HG02884 (cell line): ENCODE measurements around the gene FAM180B.
"Not testable (repeated sequence)": the region's sequence is repeated elsewhere in the genome, so short reads cannot be mapped to it uniquely, and the experiment has no call there.

Experiments used
- ATAC-seq: cut with Tn5 transposase; IDR thresholded peaks from one replicate; pipeline ENCODE4 v1.9.1; 2021; ENCODE audit warnings: mild to moderate bottlenecking, moderate library complexity; ENCODE audit not compliant: unreplicated experiment

Gene FAM180B, protein sequence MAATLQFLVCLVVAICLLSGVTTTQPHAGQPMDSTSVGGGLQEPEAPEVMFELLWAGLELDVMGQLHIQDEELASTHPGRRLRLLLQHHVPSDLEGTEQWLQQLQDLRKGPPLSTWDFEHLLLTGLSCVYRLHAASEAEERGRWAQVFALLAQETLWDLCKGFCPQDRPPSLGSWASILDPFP

DNA sequence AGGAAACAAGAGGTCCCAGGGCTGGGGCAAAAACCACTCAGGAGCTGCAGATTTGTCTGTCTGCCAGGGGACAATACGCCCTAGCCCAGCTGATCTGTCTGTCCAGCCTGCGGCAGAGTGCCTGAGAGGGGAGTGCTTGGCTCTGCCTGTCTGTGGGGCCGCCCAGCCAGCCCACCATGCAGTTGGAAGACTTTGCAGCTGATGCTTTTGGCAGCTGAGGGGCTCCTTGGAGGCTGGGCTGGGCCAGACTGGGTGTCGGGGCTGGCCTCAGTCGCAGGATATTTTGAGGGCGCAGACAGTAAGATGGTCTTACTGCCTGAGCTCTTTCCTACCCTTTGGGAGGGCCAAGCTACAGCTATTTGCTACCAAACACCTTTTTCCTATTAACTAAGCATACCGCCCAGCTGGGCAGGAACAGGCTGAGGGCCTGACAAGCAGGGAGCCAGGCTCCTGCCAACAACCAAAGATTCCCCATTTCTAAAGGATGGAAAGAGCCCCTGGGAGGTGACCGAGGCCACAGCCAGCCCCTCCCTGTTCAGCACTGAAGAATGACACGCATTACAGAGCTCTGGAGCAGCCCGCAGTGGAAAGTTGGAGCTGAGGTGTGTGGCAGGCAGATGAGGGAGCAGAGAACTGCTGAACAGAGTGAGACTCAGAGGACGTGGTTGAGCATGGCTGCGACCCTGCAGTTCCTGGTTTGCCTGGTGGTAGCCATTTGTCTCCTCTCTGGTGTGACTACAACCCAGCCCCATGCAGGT is at the start of gene FAM180B:
Gene FAM180B, plus strand, starts transcription at position 581 of the 758 bp plus-strand sequence. Its CDS starts 91 bp downstream, at position 672.
- ATAC-seq, result no peak

DNA sequence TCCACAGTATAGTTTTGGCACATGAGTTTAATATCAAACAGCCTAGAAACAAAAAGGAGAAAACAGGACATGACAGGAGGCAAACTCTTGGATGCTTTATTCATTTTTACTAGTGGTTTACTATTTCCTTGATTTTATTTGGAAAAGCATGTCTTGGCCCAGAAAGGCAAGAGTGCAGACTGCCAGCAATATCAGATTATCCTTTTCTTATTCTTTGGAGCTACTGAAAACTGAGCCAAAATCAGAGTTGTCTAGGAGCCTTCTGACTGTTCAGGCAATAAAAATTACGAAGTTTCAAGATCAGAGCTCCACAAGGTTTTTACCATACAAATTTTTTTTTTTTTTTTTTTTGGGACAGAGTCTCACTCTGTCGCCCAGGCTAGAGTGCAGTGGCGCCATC is 49.6 kb upstream of the FAM180B start:
- no peak for ATAC-seq

DNA sequence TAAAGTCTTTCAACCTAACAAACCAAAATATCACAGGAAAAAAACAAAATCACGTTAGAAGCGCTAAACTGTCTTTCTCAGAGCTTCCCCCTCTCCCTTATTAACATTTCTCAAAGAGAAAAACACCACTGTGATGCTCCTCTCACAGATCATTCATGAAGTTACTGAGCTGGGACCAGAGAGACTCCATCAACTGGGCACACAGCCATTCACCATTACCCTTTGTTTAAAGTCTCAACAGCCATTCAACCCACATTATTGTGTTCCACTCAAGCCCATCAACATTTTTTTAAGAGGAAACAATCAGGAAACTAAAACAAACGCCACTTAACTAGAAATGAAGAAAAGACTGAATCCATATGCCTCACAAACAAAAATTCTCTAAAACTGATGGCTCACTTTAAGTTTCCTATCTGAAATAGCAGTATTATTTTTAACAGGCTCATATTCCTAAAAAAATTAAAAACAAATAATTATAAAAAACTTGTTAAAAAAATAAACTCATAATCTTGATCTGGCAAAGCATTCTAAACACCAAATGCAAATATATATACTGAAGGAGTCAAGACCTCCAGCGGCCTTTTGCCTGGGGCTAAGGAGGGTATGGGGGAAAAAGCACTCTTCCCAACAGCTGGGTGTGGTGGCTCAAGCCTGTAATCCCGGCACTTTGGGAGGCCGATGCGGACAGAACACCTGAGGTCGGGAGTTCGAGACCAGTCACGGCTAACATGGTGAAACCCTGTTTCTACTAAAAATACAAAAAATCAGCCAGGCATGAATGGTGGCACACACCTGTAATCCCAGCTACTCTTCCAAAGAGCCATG is 47.5 kb upstream of the FAM180B start:
- ATAC-seq, result no peak

DNA sequence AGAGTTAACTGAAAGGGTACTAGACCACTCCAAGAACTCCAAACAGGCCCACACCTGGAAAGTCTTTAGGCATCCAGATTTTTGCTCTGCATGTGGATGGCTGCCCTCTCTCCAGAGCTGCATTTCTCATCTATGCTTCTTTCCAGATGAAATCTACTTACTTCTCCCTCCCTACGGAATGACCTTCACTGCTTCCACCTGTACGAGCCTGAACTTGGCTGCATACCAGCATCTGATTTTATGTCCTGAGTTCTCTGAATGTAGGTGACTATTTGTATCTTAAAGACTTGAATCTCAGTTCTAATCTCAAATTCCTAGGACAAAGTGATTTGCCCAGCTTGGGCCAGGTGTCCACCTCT is 46.8 kb upstream of the FAM180B start:
- ATAC-seq, result no peak

DNA sequence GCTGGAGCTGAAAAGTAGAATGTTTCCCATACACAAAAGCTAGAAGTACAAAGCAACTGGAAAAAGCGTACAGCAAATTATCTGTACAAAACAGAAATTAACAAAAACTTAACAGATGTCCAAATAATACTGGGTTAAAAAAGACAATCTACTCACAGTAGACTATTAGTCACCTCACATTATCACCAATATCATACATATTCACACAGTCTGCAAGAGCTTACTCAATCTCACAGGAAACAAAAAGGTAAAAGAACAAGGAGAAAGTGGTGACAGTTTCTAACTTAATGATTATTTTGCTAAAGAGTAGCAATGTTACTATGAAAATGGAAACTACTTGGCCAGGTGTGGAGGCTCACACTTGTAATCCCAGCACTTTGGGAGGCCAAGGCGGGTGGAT is 45.4 kb upstream of the FAM180B start:
- ATAC-seq, result no peak

DNA sequence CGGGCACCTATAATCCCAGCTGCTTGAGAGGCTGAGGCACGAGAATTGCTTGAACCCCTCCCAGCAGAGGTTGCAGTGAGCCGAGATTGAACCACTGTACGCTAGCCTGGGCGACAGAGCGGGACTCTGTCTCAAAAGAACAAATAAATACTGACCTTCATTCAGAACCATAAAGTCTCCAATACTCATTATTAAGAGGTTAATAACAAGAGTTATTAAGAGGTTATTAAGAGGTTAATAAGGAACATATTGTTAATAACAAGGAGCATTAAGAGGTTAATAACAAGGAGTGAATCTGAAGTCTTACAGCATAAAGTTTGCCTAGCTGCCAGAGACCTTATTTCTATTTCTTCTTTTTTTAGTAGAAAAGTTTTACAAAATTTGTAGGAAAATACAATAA is 41.2 kb upstream of the FAM180B start:
- no peak for ATAC-seq

DNA sequence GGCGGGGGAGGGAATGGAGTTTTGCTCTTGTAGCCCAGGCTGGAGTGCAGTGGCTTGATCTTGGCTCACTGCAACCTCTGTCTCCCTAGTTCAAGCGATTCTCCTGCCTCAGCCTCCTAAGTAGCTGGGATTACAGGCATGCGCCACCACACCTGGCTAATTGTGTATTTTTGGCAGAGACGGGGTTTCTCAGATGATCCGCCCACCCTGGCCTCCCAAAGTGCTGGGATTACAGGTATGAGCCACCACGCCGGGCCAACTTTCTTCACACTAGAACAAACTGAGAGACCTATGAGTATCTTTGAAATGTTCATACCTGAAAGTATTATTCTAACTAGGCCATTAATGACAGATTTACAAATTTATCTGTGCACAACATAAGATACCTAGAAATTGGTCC is 40.2 kb upstream of the FAM180B start:
- ATAC-seq, result not testable (repeated sequence)

DNA sequence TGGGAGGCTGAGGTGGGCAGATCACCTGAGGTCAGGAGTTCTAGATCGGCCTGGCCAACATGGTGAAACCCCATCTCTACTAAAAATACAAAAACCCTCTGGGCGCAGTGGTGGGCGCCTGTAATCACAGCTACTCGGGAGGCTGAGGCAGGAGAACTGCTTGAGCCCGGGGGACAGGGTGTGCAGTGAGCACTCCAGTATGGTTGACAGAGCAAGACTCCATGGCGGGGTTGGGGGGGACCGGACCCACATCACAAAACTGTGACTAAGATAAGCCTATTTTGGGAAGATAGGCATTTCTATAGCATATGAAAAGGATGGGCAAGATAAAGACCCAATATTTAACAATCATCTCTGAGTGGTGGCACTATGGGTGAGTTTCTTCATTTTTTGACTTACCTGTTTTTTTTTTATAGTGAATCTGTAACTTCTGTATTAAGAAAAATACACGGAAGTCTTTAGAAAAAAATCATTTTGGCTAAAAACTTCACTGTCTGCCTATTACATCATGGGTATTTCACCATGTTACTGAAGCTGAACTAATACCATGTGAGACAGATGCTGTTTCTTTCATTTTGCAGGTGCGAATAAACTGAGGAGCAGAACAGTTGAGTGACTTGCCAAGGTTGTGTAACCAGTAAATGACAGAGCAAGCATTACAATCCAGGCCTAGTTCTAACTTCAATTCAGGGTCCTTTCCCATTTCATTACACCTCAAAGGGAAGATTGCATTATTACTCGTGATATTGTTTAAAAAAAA is 36.0 kb upstream of the FAM180B start:
- ATAC-seq, result no peak

DNA sequence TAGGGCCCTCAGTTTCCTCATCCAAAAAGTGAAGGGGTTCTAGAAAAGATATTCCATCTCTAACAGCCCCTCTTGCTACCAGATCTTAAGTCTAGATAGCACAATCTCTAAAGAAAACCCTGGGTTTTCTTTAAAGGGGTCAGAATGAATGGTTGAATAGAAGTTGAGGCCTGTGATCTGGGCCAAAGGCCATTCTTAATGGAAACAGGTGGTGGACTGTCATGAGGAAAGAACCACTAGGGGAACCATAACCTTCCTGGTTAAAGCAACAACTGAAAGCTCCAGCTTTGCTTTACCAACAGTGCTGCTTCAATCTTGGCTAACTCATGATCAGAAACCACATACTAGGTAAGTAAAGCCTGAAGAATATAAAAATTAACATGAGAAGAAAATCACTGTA is 35.4 kb upstream of the FAM180B start:
- ATAC-seq, result no peak

DNA sequence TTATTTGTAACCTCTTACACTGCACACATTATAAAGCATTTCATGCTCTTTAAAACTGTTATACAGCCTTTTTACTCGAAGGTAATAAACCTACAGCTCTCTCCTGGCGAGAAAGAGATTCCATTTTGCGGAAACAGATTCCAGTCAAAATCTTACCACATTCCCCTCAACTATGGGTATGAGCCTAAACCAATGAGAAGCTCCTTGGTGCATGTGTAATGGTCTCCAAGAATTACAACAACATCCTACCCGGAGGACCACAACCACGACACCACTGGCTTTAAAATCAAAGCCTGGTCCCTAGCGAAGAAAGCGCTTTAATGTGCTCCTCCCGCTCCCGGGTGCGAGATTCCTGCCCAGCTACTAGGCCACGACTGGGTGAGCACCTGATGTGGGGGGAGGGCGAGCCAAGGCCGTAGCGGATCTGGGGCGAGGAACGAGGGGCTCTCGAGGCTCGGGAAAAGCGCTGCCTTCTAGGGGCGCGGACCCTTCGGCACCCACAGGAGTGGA is 34.4 kb upstream of the FAM180B start:
- peak; percentile 4 for ATAC-seq

DNA sequence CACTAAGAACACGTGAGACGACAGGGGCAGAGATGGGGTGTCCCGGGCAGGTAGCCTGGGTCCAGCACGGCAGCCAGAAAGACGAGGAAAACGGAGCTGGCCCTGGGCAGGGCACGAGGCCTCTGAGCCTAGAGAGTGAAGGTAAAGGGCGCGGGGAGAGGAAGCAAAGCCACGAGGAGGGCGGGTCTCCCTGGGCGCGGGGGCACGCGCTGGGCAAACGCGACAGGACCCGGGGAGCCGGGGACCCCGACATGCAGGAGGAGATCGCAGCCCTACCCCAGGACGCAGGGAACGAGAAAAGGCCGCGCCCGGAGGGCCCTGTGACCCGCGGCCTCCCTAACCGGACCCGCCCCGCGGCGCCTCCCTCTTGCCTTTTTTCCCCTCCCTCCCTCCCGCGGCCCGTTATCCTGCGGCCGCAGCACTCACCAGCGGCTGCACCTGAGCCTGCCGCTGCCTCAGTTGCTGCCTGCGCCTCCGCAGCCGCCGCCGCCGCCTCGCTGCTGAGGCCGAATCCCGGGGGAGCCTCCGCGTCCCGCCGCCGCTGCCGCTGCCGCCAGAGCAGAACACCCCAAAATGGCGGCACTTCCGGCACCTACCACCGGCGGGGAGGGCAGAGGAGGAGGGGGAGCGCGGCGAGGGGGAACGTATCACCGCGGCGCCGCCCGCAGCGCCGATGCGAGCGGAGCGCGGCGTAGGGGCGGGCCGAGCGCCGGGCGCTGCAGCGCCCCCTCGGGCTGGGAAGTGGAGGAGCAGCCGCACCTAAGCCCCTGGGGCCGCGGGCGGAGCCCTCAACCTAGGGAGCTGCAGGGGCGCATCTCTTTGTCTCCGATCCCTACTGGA is 33.7 kb upstream of the FAM180B start, which contains the start of gene CELF1:
Gene CELF1, minus strand, starts transcription at position 567 of the 840 bp plus-strand sequence. CDS start 53,609 bp downstream, outside the sequence.
- ATAC-seq, result peak; percentile 91

DNA sequence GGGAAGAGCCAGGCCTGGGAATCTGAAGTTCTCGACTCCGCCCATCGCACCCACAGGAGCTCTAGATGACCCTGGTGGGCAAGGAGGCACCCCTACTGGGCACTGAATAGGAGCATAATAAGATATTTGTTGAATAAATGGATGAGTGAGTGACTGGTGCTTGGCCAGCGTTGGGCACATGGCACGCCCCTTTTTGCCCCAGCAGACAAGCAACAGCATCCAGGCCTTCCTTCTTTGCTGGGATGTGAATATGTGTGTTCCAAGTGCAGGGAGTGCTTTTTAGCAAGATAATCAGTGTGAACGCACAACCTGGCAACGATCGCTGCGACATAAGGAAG is 33.1 kb upstream of the FAM180B start:
- peak; percentile 4 for ATAC-seq

DNA sequence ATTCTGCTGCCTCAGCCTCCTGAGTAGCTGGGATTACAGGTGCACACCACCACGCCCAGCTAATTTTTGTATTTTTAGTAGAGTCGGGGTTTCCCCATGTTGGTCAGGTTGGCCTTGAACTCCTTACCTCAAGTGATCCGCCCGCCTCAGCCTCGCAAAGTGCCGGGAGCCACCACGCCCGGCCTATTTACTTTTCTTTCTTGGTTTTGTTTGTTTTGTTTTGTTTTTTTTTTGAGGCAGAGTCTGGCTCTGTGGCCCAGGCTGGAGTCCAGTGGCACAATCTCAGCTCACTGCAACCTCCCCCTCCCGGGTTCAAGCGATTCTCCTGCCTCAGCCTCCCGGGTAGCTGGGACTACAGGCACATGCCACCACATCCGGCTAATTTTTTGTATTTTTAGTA is 29.5 kb upstream of the FAM180B start:
- ATAC-seq, result not testable (repeated sequence)

DNA sequence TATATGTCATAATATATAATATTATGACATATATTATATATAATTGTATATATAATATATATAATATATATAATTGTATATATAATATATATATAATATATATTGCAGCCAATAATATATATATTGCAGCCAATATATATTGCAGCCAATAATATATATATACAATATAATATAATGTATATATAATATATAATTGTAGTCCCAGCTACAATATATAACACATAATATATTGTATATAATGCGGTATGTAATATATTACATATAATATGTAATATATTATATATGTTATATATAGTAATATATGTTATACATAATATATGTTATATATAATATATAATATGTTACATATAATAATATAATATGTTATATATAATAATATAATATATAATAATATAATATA is 27.8 kb upstream of the FAM180B start:
- no peak for ATAC-seq

DNA sequence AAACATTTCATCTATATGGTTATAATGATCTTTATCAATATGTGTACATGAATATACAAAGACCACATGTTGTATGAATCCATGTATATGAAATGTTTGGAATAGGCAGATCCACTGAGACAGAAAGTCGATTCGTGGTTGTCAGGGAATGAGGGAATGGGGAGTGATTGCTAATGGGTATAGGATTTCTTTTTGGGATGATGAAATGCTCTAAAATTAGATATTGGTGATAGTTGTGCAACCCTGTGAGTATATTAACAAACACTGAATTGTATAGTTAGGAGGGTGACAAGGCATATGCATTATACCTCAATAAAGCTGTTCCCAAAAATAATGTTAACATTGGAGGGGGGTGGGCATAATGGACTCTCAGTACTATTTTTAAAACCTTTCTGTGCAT is 26.1 kb upstream of the FAM180B start:
- ATAC-seq, result no peak

DNA sequence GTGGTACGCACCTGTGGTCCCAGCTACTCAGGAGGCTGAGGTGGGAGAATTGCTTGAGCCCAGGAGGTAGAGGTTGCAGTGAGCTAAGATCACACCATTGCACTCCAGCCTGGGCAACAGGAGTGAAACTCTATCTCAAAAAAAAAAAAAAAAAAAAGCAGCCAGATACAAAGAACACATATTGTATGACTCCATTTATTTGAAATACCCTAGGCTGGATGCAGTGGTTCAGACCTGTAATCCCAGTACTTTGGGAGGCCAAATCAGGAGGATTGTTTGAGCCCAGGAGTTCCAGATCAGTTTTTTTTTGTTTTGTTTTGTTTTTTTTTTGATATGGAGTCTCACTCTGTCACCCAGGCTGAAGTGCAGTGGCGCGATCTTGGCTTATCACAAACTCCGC is 24.1 kb upstream of the FAM180B start:
- not testable (repeated sequence) for ATAC-seq

DNA sequence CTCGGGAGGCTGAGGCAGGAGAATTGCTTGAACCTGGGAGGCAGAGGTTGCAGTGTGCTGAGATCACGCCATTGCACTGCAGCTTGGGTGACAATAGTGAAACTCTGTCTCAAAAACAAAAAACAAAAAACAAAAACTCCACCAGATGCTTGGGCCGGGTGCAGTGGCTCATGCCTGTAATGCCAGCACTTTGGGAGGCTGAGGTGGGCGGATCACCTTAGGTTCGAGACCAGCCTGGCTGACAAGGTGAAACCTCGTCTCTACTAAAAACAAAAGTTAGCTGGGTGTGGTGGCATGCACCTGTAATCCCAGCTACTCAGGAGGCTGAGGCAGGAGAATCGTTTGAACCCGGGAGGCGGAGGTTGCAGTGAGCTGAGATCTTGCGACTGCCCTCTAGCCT is 22.1 kb upstream of the FAM180B start:
- not testable (repeated sequence) for ATAC-seq

DNA sequence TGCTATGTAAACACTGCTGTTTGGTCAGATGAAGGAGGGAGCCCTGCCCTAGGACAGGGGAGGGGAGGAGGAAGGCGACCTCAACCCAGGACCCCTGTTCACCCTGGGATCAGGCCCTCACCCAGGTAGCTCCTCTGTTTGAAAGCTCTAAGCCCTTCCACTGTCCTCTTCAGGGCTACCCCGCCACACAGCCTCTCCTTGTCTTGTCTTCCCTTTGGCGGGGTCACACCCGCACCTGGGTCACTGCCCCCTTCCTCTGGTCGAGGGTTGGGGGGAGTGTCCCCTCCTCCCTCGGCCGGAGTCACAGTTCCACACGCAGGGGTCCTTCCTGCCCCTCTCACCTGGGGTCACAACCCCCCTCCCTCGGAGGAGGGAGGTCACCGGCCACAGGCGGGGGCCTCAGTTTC is 21.5 kb upstream of the FAM180B start:
- no peak for ATAC-seq

DNA sequence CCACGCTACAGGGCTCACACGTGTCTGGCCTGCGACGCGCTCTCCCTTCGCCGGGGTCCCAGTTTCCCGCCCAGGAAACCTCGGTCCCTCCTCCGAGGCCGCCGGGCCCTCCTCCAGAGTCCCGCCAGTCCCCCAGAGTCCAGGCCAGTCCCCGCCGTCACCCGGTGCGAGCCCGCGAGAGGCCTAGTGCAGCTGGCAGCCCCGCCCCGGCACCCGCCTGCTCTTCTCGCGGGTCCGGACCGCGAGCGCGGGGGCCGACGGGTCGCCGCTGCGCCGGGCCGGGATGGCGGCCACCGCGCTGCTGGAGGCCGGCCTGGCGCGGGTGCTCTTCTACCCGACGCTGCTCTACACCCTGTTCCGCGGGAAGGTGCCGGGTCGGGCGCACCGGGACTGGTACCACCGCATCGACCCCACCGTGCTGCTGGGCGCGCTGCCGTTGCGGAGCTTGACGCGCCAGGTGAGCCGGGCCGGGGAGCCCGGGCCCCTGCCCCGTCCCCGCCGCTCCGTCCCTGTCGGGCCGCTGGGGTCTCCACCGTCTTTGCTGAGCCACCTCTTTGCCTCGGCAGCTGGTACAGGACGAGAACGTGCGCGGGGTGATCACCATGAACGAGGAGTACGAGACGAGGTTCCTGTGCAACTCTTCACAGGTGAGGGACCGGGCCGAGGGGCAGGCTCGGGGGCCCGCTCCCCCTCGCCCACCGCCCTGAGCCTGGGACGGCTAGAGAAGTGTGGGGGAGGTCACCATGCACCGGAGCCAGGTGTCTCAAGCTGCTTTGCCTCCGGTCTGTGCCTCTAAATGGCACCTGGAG is 20.9 kb upstream of the FAM180B start, which contains the start of gene PTPMT1:
Gene PTPMT1, plus strand, starts transcription at position 260 of the 809 bp plus-strand sequence. Its CDS starts 24 bp downstream, at position 284.
- peak; percentile 80 for ATAC-seq
